ENCODE data around the gene KAT7.

- TF ChIP-seq EP300 (conservative IDR thresholded peaks at IDR 0.05; ENCODE audit: poor library complexity, severe bottlenecking) (no peak), POLR2AphosphoS5 (IDR thresholded peaks at IDR 0.05) (no peak), MXI1 (conservative IDR thresholded peaks at IDR 0.05; ENCODE audit: poor library complexity, severe bottlenecking) (no peak), CTCF (IDR thresholded peaks at IDR 0.05; ENCODE audit: poor library complexity, severe bottlenecking) (no peak), REST (IDR thresholded peaks at IDR 0.05; ENCODE audit: borderline replicate concordance) (no peak), EZH2 (IDR thresholded peaks at IDR 0.05; ENCODE audit: borderline replicate concordance, insufficient read depth, low read length, poor library complexity, severe bottlenecking) (no peak), RAD21 (conservative IDR thresholded peaks at IDR 0.05) (no peak), SMC3 (conservative IDR thresholded peaks at IDR 0.05; ENCODE audit: poor library complexity) (no peak), TAF1 (IDR thresholded peaks at IDR 0.05; ENCODE audit: low read depth) (no peak)
Observed at GRCh38 chr17:49766918-49767530, 21.5 kb upstream of the KAT7 start.
